Loucy (cell line): ENCODE results near the gene SRRM3.
A peak's percentile ranks its signal among the peaks of the same experiment; 100 is the strongest.
"Not testable (repeated sequence)": the region's sequence is repeated elsewhere in the genome, so short reads cannot be mapped to it uniquely, and the experiment has no call there.

Experiments used
- H2AFZ ChIP-seq: fragments of 200-600 bp; sonication (generic); 2 replicates; pipeline ENCODE4 v1.6.0; 2016; ENCODE audit warnings: antibody characterized with exemption, mild to moderate bottlenecking, low read length, moderate library complexity
- H3F3A ChIP-seq: fragments of 200-600 bp; 2 replicates; pipeline ENCODE4 v1.6.0; 2016; ENCODE audit warnings: antibody characterized with exemption, low read depth, mild to moderate bottlenecking
- H3K27me3 ChIP-seq: fragments of 200-600 bp; sonication (generic); 2 replicates; pipeline ENCODE4 v1.6.1; 2014; ENCODE audit warnings: low read length, mild to moderate bottlenecking; ENCODE audit not compliant: insufficient read depth, poor library complexity, severe bottlenecking
- H3K36me3 ChIP-seq: fragments of 200-600 bp; sonication (generic); 2 replicates; pipeline ENCODE4 v1.6.1; 2016; ENCODE audit warnings: low read length; ENCODE audit not compliant: insufficient read depth
- H3K4me1 ChIP-seq: fragments of 200-600 bp; sonication (generic); 2 replicates; pipeline ENCODE4 v1.5.1; 2014; ENCODE audit warnings: low read length, mild to moderate bottlenecking; ENCODE audit not compliant: insufficient read depth, poor library complexity, severe bottlenecking
- H3K4me2 ChIP-seq: fragments of 200-600 bp; sonication (generic); 2 replicates; pipeline ENCODE4 v1.6.0; 2014; ENCODE audit warnings: antibody characterized with exemption, low read length, low read depth, mild to moderate bottlenecking; ENCODE audit not compliant: poor library complexity, severe bottlenecking
- H3K4me3 ChIP-seq: fragments of 200-600 bp; sonication (generic); 2 replicates; pipeline ENCODE4 v1.5.1; 2014; ENCODE audit warnings: low read length, mild to moderate bottlenecking, mixed read lengths; ENCODE audit not compliant: poor library complexity, severe bottlenecking
- H3K79me2 ChIP-seq: fragments of 200-600 bp; sonication (generic); 2 replicates; pipeline ENCODE4 v1.6.1; 2014; ENCODE audit warnings: low read length; ENCODE audit not compliant: insufficient read depth
- H3K9ac ChIP-seq: fragments of 200-600 bp; sonication (generic); 2 replicates; pipeline ENCODE4 v1.6.0; 2014; ENCODE audit warnings: mild to moderate bottlenecking, low read depth, low read length, moderate library complexity; ENCODE audit not compliant: poor library complexity, severe bottlenecking
- H3K9me2 ChIP-seq: fragments of 200-600 bp; sonication (generic); replicated peaks from 2 replicates; pipeline ENCODE4 v1.6.1; 2016; ENCODE audit warnings: low read depth, low read length, mixed read lengths
- H3K9me3 ChIP-seq: fragments of 200-600 bp; sonication (generic); 2 replicates; pipeline ENCODE4 v1.6.1; 2014; ENCODE audit warnings: mild to moderate bottlenecking, antibody characterized with exemption, low read length, low read depth; ENCODE audit not compliant: insufficient read depth
- H4K20me1 ChIP-seq: fragments of 200-600 bp; sonication (generic); 2 replicates; pipeline ENCODE4 v1.6.0; 2014; ENCODE audit warnings: antibody characterized with exemption, low read length, mild to moderate bottlenecking; ENCODE audit not compliant: insufficient read depth, poor library complexity, severe bottlenecking
- EZH2phosphoT487 ChIP-seq: fragments of 200-600 bp; IDR thresholded peaks from 2 replicates; pipeline ENCODE4 v1.6.1; 2018; ENCODE audit warnings: antibody characterized with exemption, mild to moderate bottlenecking, moderate library complexity, borderline replicate concordance
- TF ChIP-seq, protein P1 (sequence below): fragments of 200-600 bp; sonication (generic); conservative IDR thresholded peaks from 2 replicates; pipeline ENCODE4 v1.5.1; 2014; ENCODE audit warnings: mild to moderate bottlenecking, antibody characterized with exemption, low read length

The SRRM3 gene

GRCh38 chr7:76269895-76270294, 68.2 kb downstream of the SRRM3 start:
- H3K4me2 ChIP-seq: no peak overlapping the region
- no peaks in the 10 kb centered on the region for H4K20me1 ChIP-seq
- no peaks in the 10 kb centered on the region for H3K79me2 ChIP-seq
- H3K4me3 ChIP-seq: no peak overlapping the region
- no peaks in the 10 kb centered on the region for H3K36me3 ChIP-seq
- H3K4me1 ChIP-seq: peaks cover 4% of the 10 kb centered on the region
- H3K9ac ChIP-seq: no peak overlapping the region
- no peaks in the 10 kb centered on the region for H3K27me3 ChIP-seq
- H3K9me3 ChIP-seq: no peaks in the 10 kb centered on the region
- no peaks in the 10 kb centered on the region for H3F3A ChIP-seq
- H3K9me2 ChIP-seq: no peaks in the 10 kb centered on the region
- TF ChIP-seq EZH2phosphoT487: no peak
- TF ChIP-seq, protein P1, sequence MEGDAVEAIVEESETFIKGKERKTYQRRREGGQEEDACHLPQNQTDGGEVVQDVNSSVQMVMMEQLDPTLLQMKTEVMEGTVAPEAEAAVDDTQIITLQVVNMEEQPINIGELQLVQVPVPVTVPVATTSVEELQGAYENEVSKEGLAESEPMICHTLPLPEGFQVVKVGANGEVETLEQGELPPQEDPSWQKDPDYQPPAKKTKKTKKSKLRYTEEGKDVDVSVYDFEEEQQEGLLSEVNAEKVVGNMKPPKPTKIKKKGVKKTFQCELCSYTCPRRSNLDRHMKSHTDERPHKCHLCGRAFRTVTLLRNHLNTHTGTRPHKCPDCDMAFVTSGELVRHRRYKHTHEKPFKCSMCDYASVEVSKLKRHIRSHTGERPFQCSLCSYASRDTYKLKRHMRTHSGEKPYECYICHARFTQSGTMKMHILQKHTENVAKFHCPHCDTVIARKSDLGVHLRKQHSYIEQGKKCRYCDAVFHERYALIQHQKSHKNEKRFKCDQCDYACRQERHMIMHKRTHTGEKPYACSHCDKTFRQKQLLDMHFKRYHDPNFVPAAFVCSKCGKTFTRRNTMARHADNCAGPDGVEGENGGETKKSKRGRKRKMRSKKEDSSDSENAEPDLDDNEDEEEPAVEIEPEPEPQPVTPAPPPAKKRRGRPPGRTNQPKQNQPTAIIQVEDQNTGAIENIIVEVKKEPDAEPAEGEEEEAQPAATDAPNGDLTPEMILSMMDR: no peak
- H2AFZ ChIP-seq: no peak overlapping the region

DNA sequence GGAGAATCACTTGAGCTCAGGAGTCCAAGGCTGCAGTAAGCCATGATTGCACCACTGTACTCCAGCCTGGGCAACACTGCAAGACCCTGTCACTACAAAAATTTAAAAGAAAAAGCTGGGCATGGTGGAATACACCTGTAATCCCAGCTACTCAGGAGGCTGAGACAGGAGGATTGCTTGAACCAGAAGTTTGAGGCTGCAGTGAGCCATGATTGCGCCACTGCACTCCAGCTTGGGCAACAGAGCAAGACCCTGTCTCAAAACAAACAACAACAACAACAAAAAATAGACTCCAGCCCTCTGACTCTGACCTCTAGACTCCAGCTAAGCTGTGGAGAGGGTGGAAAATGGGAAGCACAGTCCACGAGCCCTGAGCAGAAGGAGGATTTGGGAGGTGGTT, 69.7 kb downstream of the SRRM3 start:
- H3K9ac ChIP-seq, H4K20me1 ChIP-seq, H3K79me2 ChIP-seq: not testable (repeated sequence)

DNA sequence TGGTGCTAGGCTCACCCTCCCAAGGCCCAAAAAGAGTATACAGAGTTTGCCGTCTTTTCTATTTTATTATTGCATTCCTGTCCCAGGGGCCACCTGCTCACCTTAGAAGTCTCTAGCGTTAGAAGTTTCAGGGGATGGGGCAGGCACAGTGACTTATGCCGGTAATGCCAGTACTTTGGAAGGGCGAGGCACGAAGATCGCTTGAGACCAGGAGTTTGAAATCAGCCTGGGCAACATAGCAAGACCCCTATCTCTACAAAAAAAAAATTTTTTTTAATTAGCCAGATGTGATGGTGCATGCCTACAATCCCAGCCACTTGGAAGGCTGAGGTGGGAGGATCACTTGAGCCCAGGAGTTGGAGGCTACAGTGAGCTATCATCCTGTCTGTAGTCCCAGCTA, 70.4 kb downstream of the SRRM3 start:
- Histone ChIP-seq H3K4me2 (no peak overlapping the region), H3K9ac (no peak overlapping the region), H3K36me3 (no peaks in the 10 kb centered on the region), H3K9me3 (no peaks in the 10 kb centered on the region), H4K20me1 (no peaks in the 10 kb centered on the region), H3K79me2 (no peaks in the 10 kb centered on the region), H3K27me3 (no peaks in the 10 kb centered on the region), H3K9me2 (no peaks in the 10 kb centered on the region), H3K4me1 (peaks cover 4% of the 10 kb centered on the region), H3K4me3 (no peak overlapping the region), H3F3A (no peaks in the 10 kb centered on the region), H2AFZ (no peak overlapping the region; the same call in 1 of the 2 replicates)
- TF ChIP-seq, protein P1: no peak
- no peak for TF ChIP-seq EZH2phosphoT487

More for the DNA sequence above, 69.7 kb downstream of the SRRM3 start:
- not testable (repeated sequence) for H3K9me3 ChIP-seq, H3K9me2 ChIP-seq, H3K4me3 ChIP-seq, H3K36me3 ChIP-seq, H3K27me3 ChIP-seq, H3K4me2 ChIP-seq, H3K4me1 ChIP-seq, H3F3A ChIP-seq, H2AFZ ChIP-seq

DNA sequence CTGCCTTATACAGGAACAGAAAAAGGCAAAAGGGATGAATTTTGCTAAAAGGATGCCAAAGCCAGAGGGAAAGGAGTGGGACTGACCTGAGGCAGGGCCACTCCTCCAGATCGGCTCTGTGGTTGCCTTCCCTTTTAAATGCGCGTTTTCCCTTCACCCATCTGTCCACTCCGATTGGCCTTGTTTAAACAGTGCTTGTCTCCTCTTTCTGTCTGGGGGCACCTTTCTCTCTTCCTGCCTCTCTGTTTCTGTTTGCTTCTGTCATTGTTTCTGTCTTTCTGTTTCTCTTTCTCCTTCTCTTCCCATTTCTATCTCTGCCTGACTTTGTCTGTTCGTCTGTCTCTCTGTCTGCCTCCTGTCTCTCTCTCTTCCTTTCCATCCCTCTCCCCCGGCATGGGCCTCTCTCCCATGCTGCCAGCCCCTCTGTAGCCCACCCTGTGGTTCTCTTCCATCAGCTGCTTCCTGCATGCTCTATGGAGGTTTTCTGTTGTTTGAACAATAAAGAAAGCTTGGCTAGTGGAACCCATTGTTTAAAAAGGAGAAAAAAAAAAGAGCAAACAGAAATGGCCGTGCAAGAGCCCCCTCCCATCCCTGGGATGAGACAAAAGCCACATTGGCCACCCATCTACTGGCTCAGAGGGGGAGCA, 71.3 kb downstream of the SRRM3 start:
- Histone ChIP-seq H3K9me2 (no peaks in the 10 kb centered on the region), H3K4me2 (peak overlapping the region; percentile 25), H3K9ac (peak overlapping the region; percentile 4), H3K27me3 (no peaks in the 10 kb centered on the region), H2AFZ (peak overlapping the region; percentile 84), H3K9me3 (no peaks in the 10 kb centered on the region), H3K4me3 (no peak overlapping the region), H3K36me3 (no peaks in the 10 kb centered on the region), H3K4me1 (peaks cover 4% of the 10 kb centered on the region), H4K20me1 (no peaks in the 10 kb centered on the region), H3K79me2 (no peaks in the 10 kb centered on the region), H3F3A (no peaks in the 10 kb centered on the region)
- TF ChIP-seq, protein P1: no peak
- TF ChIP-seq EZH2phosphoT487: no peak
